ENCODE results near the gene PDE8B.
"Not testable (repeated sequence)": the region's sequence is repeated elsewhere in the genome, so short reads cannot be mapped to it uniquely, and the experiment has no call there.

PDE8B gene

DNA sequence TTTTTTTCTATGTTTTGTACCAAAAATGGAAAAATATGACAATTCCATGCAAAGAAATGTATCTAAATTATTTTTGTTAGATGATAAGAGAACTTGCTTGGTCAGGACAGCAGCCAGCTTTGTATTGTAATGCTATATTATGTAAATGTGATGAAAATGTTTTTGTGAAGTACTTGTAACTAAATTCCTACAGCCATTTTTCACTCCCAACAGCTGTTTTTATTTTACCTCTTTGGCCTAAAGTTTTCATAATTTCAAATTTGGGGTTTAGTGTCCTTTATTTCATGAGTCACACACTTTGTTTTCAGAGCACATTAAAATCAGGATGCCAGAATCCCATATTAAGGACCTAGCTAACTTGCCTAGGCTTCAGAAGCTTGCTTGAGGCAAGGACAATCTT lies 217.5 kb downstream of the PDE8B start:
- DNase-seq (ENCODE audit: low read depth in 2 of 2, low spot score in 1 of 2), result no peak

DNA sequence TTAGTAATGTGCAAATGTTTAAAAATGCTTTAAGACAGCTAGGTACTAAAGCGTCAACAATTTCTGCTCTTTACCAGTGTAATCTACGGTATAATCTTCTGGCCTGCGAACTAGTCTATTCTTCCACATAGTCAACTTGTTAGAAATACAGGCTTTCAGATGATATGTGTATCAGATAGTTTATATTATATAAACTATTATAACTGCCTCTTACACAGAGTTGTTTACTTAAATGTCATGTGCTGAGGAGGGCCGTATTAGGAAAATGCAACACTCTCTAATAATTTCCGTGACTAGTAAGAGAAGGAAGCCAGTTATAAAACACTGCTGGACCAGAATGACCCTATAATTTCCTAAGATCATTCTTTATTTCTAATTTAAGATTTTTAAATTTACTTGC lies 218.0 kb downstream of the PDE8B start:
- DNase-seq (ENCODE audit: low read depth in 2 of 2, low spot score in 1 of 2), result no peak

DNA sequence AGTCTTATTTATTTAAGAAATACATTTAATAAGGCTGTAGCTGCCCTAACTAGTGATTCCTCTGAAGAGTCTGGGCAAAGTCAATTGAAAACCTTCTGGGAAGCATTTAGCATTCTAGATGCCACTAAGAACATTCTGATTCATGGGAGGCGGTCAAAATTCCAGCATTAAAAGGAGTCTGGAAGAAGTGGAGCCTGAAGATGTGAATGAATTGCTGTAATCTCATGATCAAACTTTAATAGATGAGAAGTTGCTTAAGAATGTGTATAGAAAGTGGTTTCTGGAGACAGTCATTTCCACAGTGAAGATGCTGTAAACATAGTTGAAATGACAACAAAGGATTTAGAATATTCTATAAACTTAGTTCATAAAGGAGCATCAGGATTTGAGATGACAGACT lies 220.2 kb downstream of the PDE8B start:
- DNase-seq (ENCODE audit: low read depth in 2 of 2, low spot score in 1 of 2), result no peak

DNA sequence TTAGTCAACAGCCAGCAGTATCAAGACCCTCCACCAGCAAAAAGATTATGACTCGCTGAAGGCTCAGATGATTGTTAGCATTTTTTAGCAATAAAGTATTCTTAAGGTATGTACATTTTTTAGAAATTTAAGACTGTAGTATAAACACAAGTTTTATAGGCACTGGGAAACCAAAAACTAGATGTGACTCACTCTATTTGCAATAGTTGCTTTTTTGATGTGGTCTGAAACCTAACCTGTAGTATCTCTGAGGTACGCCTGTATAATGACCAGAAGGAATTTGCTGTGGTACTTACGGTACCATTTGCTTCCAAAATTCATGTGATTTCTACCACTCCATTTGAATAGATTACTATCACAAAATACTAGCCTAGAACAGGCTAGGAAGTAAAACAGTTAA lies 220.8 kb downstream of the PDE8B start:
- no peak for DNase-seq (ENCODE audit: low read depth in 2 of 2, low spot score in 1 of 2)

DNA sequence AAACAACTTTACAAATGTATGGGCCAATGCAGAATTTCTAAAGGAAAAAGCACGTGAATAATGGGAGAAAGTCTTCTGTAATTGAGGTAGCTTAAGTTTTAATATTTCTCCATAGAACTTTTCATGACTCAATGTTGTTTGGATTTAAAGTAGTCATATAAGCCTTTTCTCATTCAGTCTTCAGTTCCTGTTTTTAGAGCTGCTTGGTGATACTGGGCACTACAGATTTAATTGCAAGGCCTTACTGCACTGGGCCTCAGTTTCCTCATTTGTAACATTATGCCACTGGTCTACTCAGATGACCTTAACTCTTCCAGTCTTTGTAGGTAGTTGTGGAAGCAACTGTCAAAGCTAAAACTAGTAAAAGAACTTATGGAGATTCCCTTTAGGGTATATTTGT lies 221.2 kb downstream of the PDE8B start:
- DNase-seq (ENCODE audit: low read depth in 2 of 2, low spot score in 1 of 2), result no peak

DNA sequence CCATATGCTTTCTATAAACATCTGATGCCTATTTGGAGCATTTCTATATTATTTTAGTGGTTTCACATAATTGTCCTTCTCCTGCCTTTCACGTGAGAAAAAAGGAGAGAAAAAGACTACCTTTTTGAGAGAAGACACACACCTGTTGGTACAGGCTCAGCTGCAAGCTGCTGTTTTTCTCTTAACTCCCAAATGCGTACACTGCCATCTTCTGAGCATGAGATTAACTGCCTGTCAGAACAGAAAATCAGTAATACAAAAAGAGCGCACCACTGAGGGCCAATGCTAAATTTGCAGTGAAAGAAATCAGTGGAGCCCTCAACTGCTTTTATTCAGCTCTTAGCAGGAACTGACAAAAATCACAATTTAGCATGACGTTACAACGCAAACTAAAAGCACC lies 226.7 kb downstream of the PDE8B start:
- DNase-seq (ENCODE audit: low read depth in 2 of 2, low spot score in 1 of 2), result no peak

DNA sequence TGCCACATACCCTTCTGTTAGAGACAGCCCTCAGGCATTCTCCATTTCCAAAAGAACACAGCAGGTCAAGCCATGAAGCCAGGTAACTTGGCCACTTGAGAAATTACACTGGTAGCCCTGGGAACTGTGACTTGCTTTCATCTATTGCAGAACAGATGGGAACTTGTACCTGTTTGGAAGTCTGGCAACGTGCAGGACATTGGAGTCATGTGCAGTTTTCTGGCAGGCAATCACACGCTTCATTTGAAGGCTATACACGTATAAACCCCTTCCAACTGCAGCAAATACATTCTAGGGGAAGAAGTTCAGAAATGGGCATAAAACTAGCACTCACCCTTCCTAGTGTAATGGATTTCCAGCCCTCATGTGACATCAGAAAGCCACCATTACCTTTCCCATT lies 227.6 kb downstream of the PDE8B start:
- no peak for DNase-seq (ENCODE audit: low read depth in 2 of 2, low spot score in 1 of 2)

DNA sequence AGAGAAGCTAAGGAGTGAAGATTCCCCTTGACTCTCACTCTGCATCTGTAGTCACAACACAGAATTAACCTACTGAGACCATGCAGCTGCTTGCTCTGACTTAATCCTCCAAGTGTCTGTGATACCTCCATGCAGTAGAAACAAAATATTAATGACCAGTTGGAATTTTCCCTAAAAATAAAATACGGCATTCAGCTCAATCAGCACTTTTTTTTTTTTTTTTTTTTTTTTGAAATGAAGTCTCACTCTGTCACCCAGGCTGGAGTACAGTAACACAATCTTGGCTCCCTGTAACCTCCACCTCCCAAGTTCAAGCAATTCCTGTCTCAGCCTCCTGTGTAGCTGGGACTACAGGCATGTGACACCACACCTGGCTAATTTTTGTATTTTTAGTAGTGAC lies 233.2 kb downstream of the PDE8B start:
- no peak for DNase-seq (ENCODE audit: low read depth in 2 of 2, low spot score in 1 of 2)

DNA sequence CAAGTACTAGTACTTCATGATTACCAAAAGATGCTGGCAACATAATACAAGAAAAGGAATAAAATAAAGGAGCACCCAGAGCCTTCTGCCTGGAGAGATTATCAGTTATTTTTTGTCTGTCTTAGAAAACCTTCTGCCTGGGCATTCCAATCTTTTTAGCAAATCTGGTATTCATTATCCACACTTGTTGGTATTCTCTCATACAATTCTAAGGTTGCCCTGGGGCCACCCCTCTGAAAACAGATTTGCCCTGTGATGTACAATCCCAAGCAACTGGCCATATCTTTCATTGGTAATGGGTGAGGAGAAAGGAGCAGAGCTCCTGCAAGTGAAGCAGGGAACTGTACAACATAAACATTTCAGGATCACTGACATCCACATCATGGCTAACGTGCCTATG lies 233.9 kb downstream of the PDE8B start:
- no peak for DNase-seq (ENCODE audit: low read depth in 2 of 2, low spot score in 1 of 2)

DNA sequence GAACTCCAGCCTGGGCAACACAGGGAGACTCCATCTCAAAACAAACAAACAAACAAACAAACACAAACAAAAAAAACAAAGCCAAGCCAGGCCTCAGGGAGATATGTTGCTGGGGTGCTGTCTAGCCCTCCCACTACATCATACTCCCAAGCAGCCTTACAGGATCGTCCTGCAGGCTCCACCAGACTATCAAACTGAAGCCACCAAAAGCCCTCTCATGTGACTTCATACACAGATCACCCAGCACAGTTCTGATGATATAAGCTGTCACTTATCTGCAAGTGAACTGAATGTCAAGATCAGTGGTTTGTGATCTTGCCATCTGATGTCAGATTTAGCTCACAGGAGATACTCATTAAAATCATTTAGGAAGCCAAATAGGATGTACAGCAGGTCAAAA lies 238.4 kb downstream of the PDE8B start:
- DNase-seq (ENCODE audit: low read depth in 2 of 2, low spot score in 1 of 2), result no peak

DNA sequence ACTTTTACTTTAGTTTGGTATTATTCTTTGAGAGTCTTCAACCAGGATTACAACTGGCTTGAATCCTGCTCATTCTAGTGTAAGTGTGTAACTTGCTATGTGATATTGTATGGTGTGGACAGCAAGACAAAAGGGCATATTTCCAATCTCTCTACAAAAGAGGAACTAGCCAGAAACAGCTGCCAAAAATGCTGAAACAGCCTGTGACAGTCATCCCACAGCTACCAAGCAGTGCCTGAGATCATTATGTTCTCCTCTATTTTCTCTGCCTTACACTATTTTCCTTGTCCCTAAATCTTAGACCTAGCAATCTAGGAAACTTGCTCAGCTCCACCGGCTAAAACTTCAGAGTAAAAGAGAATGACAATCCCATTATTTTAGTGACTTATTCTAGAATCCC lies 238.8 kb downstream of the PDE8B start:
- DNase-seq (ENCODE audit: low read depth in 2 of 2, low spot score in 1 of 2), result no peak

DNA sequence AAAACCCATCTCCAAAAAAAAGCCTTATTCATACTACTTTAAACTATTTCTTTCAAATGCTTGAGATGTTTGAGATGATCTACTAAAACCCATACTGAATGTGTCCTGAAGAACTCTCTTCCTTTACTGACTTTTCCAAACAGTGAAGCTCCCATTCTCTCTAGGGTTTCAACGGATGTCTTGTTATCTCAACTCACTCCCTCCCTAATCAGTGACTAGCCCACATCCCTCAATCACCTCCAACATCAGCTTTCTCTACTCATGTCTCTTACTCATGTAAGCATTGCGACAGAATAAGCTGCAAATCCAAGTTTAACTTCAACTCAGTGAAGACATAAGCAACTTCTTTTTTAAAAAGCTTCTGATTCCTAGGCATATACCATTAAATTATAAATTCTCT lies 239.5 kb downstream of the PDE8B start:
- no peak for DNase-seq (ENCODE audit: low read depth in 2 of 2, low spot score in 1 of 2)

DNA sequence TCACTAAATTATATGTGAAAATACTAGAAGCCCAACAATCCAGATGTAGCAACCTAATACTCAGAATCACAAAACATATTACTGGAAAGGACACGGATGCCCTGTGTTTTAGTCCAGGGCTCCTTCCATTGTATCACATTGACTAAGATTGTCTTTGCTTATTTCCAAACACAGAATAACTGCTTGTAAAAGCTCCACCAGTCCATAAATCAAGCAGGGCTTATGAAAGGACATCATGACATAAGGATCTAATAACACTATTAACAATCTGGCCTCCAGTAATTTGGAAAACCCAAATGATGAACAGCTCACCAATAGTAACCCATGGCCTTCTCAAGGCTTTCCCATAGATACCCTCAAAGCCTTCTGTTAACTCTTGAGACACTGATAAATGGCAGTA lies 241.9 kb downstream of the PDE8B start:
- no peak for DNase-seq (ENCODE audit: low read depth in 2 of 2, low spot score in 1 of 2)

DNA sequence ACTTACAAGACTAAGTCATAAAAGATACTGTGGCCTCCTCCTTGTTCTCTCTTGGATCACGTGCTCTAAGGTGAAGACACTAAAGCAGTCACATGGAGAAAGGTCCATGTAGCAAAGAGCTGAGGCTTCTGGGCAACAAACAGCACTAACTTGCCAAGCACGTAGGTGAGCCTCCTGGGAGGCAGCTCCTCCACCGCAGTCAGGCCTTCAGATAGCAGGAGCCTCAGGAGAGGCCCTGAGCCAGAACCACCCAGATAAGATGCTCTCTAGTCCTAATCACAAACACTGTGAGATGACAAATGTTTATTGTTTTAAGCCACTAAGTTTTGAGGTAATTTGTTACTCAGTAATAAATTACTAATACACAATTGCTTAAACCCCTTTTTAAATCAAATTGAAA lies 243.6 kb downstream of the PDE8B start:
- DNase-seq (ENCODE audit: low read depth in 2 of 2, low spot score in 1 of 2), result no peak

DNA sequence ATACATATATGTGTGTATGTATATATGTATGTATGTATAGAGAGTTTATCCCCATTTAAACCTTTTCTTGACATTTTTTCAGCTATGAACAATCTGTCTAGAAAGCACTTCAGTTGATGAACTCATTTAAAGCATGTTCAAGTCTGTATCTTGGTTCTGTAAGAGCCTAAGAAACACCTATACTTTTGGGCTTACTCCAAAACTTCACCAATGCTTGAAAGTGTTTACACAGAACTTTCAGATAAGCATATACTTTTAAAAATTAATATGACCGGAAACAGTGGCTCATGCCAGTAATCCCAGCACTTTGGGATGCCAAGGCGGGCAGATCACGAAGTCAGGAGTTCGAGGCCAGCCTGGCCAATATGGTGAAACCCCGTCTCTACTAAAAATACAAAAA lies 250.8 kb downstream of the PDE8B start:
- no peak for DNase-seq (ENCODE audit: low read depth in 2 of 2, low spot score in 1 of 2)

DNA sequence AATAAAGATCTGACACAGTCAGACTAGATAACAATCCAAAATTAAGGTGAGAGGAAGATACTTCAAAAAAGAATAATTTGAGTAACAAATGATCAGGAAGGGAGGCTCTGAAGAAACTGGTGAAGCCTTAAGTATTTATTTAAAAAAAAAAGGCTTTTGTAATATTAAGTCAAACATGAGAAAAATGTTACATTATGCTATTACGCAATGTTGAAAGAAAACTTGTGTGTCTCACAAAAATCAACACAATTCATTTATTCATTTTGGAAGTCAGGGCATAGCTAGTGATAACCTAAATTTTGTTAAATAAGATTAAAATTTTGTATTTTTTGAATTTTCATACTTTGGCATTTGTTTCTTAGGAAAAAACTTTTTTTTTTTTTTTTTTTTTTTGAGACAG lies 253.4 kb downstream of the PDE8B start:
- no peak for DNase-seq (ENCODE audit: low read depth in 2 of 2, low spot score in 1 of 2)

DNA sequence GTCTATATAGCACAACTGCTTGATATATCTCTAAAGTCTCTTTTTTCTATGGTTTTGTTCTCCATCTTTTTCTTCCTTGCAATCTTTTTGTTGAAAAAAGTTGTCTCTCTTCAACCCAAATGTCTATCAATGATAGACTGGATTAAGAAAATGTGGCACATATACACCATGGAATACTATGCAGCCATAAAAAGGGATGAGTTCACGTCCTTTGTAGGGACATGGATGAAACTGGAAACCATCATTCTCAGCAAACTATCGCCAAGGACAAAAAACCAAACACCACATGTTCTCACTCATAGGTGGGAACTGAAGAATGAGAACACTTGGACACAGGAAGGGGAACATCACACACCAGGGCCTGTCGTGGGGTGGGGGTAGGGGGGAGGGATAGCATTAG lies 258.4 kb downstream of the PDE8B start:
- not testable (repeated sequence) for DNase-seq (ENCODE audit: low read depth in 2 of 2, low spot score in 1 of 2)

DNA sequence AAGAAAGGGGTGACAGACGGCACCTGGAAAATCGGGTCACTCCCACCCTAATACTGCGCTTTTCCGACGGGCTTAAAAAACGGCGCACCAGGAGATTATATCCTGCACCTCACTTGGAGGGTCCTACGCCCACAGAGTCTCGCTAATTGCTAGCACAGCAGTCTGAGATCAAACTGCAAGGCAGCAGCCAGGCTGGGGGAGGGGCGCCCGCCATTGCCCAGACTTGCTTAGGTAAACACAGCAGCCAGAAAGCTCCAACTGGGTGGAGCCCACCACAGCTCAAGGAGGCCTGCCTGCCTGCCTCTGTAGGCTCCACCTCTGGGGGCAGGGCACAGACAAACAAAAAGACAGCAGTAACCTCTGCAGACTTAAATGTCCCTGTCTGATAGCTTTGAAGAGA lies 264.6 kb downstream of the PDE8B start:
- not testable (repeated sequence) for DNase-seq (ENCODE audit: low read depth in 2 of 2, low spot score in 1 of 2)
